ENCODE results near the gene TGM6.

GRCh38 chr20:2348336-2348735, 32.4 kb upstream of the TGM6 start:
- no peak for TF ChIP-seq EP300 (IDR thresholded peaks at IDR 0.05)
- TF ChIP-seq CTCF (IDR thresholded peaks at IDR 0.05) = no peak
